GM19238 (cell line): ENCODE results near the gene ACBD6.
"Not testable (repeated sequence)": the region's sequence is repeated elsewhere in the genome, so short reads cannot be mapped to it uniquely, and the experiment has no call there.

Experiments used
- DNase-seq: peaks from one replicate; pipeline ENCODE4 v3.0.0; 2011; ENCODE audit warnings: low spot score; ENCODE audit not compliant: insufficient read length

The ACBD6 gene

GRCh38 chr1:180421145-180421544 lies 81.2 kb downstream of the ACBD6 start:
- DNase-seq = not testable (repeated sequence)

- DNase-seq = no peak
Measured at GRCh38 chr1:180415985-180416633, 86.3 kb downstream of the ACBD6 start.

GRCh38 chr1:180415236-180415848 lies 87.0 kb downstream of the ACBD6 start:
- DNase-seq = no peak

GRCh38 chr1:180412583-180412982 lies 89.8 kb downstream of the ACBD6 start:
- DNase-seq = no peak

GRCh38 chr1:180408128-180408527 lies 94.2 kb downstream of the ACBD6 start:
- DNase-seq = not testable (repeated sequence)

- DNase-seq = no peak
Measured at GRCh38 chr1:180407051-180407450, 95.3 kb downstream of the ACBD6 start.

- no peak for DNase-seq
Measured at GRCh38 chr1:180402551-180402950, 99.8 kb downstream of the ACBD6 start.

GRCh38 chr1:180402001-180402400 lies 100.4 kb downstream of the ACBD6 start:
- no peak for DNase-seq

GRCh38 chr1:180397175-180397574 lies 105.2 kb downstream of the ACBD6 start:
- no peak for DNase-seq

- DNase-seq = no peak
Measured at GRCh38 chr1:180392427-180393145, 109.8 kb downstream of the ACBD6 start.

GRCh38 chr1:180392020-180392419 lies 110.4 kb downstream of the ACBD6 start:
- no peak for DNase-seq

- no peak for DNase-seq
Measured at GRCh38 chr1:180387413-180387812, 115.0 kb downstream of the ACBD6 start.

- no peak for DNase-seq
Measured at GRCh38 chr1:180386745-180387367, 115.5 kb downstream of the ACBD6 start.

- no peak for DNase-seq
Measured at GRCh38 chr1:180385144-180385543, 117.2 kb downstream of the ACBD6 start.

- no peak for DNase-seq
Measured at GRCh38 chr1:180384286-180385005, 117.9 kb downstream of the ACBD6 start.

- no peak for DNase-seq
Measured at GRCh38 chr1:180382326-180383115, 119.9 kb downstream of the ACBD6 start.

GRCh38 chr1:180381184-180381580 lies 121.2 kb downstream of the ACBD6 start:
- DNase-seq = no peak

GRCh38 chr1:180380259-180381183 lies 121.9 kb downstream of the ACBD6 start:
- no peak for DNase-seq

GRCh38 chr1:180376800-180377199 lies 125.6 kb downstream of the ACBD6 start:
- DNase-seq = no peak

- no peak for DNase-seq
Measured at GRCh38 chr1:180376253-180376652, 126.1 kb downstream of the ACBD6 start.
